Prostate gland (tissue), 2 donors: ENCODE results near the gene TRMT11. TPM values are rescaled to one million over a fixed set of nuclear protein-coding genes. Genes with fewer than 3 reads are reported as not detected.

Experiments
- DNase-seq: peaks from one replicate; pipeline ENCODE4 v3.0.0-alpha.2; 2019; ENCODE audit warnings: low spot score
- H3K27ac ChIP-seq, 2 donors: fragments of 200-600 bp; sonication (generic); 2 replicates each; pipeline ENCODE4 v1.5.1; 2017 to 2019
- H3K27me3 ChIP-seq: fragments of 200-600 bp; sonication (generic); replicated peaks from 2 replicates; pipeline ENCODE4 v1.5.1; 2019; ENCODE audit not compliant: insufficient read depth
- H3K36me3 ChIP-seq, 2 donors: fragments of 200-600 bp; sonication (generic); 1 replicate in 1 of 2; 2 replicates in 1 of 2; pipeline versions ENCODE4 v1.5.1 to v1.8.1; 2017 to 2019
- H3K4me1 ChIP-seq: fragments of 200-600 bp; sonication (generic); replicated peaks from 2 replicates; pipeline ENCODE4 v1.5.1; 2019
- H3K4me3 ChIP-seq, 2 donors: fragments of 200-600 bp; sonication (generic); 2 replicates each; pipeline ENCODE4 v1.5.1; 2017 to 2019
- H3K9me3 ChIP-seq: fragments of 200-600 bp; sonication (generic); 2 replicates; pipeline ENCODE4 v1.5.1; 2017
- CTCF ChIP-seq, 4 experiments: fragments of 200-600 bp in 2 of 4; fragments of 450-650 bp in 2 of 4; sonication (generic) in 2 of 4; IDR thresholded peaks; 1 replicate in 3 of 4; 2 replicates in 1 of 4; pipeline ENCODE4 v1.5.1; 2016 to 2019; ENCODE audit warnings: antibody characterized with exemption in 4 of 4, mild to moderate bottlenecking in 2 of 4, moderate library complexity in 2 of 4
- POLR2A ChIP-seq: fragments of 450-650 bp; IDR thresholded peaks from one replicate; pipeline ENCODE4 v1.6.1; 2016; ENCODE audit warnings: antibody characterized with exemption, mild to moderate bottlenecking
- POLR2AphosphoS5 ChIP-seq: sonication (generic); formaldehyde crosslinking; IDR thresholded peaks from one replicate; pipeline ENCODE4 v1.6.1; 2017; ENCODE audit warnings: antibody characterized with exemption
- WGBS: methylation state at CpG from one replicate; pipeline ENCODE4 v1.1.5; 2018; 5-methylcytosine and 5-hydroxymethylcytosine counted together
- intact Hi-C: fragments of 100-400 bp; cut with DNase I; formaldehyde crosslinking; loops from one replicate; pipeline ENCODE4 v1.14.2; 2022
- total RNA-seq, 2 donors: library from RNA; depleted of rRNA; stranded (reverse); fragments of >200 nt; gene quantifications; one replicate each; pipeline ENCODE4 v1.1.0, GENCODE V29; 2016

Gene TRMT11
- total RNA-seq, 2 donors from 2014 or later: 28.3 to 35.0 TPM

DNA sequence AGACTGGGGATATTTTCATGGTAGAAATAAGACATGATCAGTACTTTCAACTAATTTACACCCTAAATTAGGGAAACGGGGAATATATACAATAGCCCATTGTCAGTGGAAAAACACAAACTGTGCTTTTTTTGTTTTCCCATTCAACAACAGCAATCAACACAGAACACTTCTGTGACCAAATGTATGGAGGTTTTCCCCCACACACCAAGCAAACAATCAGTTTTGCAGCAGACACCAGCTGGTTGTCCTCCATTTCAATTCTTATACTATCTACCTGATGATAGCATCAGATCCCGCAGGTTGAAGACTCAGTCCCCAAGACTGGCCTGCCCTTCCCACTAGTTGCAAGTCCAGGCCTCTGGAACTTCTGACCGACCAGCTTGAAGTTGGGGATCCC is 25.2 kb upstream of the TRMT11 start:
- H3K36me3 ChIP-seq: no peaks in the 10 kb centered on the region
- H3K4me1 ChIP-seq: no peaks in the 10 kb centered on the region
- no peaks in the 10 kb centered on the region for H3K9me3 ChIP-seq
- H3K27ac ChIP-seq: no peak overlapping the region
- TF ChIP-seq POLR2A (no peak), POLR2AphosphoS5 (no peak), CTCF (IDR thresholded peaks at IDR 0.05) (no peak)
- DNase-seq: no peak
- H3K4me3 ChIP-seq: no peak overlapping the region
- WGBS: 87% methylated on average over 3 of the region's 3 CpGs
- intact Hi-C loops: no loop called here
- H3K27me3 ChIP-seq: no peaks in the 10 kb centered on the region

DNA sequence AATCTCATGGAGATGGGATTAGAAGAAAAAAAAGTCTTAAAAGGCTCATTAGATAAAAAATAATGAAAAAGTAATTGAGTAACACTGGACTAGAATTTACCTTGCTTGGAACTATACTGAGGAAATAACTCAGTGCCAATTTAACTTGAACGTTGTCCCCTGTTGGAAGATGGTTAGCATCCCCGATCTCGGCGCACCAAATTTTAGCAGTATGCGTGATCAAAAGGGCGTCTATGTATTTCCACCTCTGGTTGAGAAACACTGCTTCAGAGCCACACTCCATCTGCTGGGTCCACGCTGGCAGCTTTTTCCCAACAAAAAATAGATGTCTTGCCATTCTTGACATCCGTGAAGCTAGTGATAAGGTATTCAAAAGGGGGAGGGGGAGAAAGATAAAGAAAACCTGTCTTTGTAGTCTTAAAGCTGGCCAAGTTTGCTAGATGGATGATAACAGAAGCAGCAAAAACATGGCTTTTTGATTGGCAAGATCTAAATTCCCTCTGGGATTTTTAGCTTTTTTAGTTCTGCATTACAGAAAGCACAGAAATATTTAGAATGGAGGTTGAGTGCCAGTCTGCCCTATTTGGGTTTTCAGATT is 23.3 kb upstream of the TRMT11 start:
- Histone ChIP-seq H3K4me3 (no peak overlapping the region), H3K4me1 (no peaks in the 10 kb centered on the region), H3K9me3 (no peaks in the 10 kb centered on the region), H3K27ac (no peak overlapping the region), H3K36me3 (no peaks in the 10 kb centered on the region), H3K27me3 (no peaks in the 10 kb centered on the region)
- intact Hi-C loops: no loop called here
- 84% methylated on average over 8 of the region's 8 CpGs for WGBS
- DNase-seq: no peak
- no peak for TF ChIP-seq POLR2A
- TF ChIP-seq POLR2AphosphoS5: no peak
- TF ChIP-seq CTCF (IDR thresholded peaks at IDR 0.05): no peak

DNA sequence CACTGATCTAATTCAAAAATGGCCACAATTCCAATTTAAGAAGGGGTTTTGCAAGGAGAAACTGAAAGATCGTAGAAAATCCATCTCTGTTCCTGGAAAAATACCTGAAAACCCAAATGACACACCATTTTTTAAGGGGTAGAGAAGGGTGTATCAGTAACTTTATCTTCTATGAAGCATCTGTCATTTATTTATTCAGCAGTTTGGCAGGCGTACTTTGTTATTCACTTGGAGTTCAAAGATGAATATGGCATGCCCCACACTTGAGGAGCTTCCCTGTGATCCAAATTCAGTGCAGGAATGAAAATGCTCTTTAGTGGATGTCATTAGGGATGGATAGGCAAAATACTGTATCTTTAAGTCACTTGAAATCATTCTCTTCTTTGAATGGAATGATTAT is 22.5 kb upstream of the TRMT11 start:
- Histone ChIP-seq H3K27me3 (no peaks in the 10 kb centered on the region), H3K9me3 (no peaks in the 10 kb centered on the region), H3K36me3 (no peaks in the 10 kb centered on the region), H3K4me3 (no peak overlapping the region), H3K27ac (no peak overlapping the region), H3K4me1 (no peaks in the 10 kb centered on the region)
- intact Hi-C loops: no loop called here
- no peak for TF ChIP-seq POLR2A
- TF ChIP-seq POLR2AphosphoS5: no peak
- no peak for TF ChIP-seq CTCF (IDR thresholded peaks at IDR 0.05)
- no peak for DNase-seq
- WGBS: 85% methylated on average over 2 of the region's 2 CpGs

- no peak for DNase-seq
- TF ChIP-seq CTCF (IDR thresholded peaks at IDR 0.05) (no peak), POLR2A (no peak), POLR2AphosphoS5 (no peak)
- no peak overlapping the region for H3K4me3 ChIP-seq
- H3K36me3 ChIP-seq: no peaks in the 10 kb centered on the region
- 97% methylated on average over 1 of the region's 1 CpG for WGBS
- intact Hi-C loops: no loop called here
- no peaks in the 10 kb centered on the region for H3K9me3 ChIP-seq
- no peaks in the 10 kb centered on the region for H3K27me3 ChIP-seq
- H3K27ac ChIP-seq: no peak overlapping the region
- no peaks in the 10 kb centered on the region for H3K4me1 ChIP-seq
Observed at GRCh38 chr6:125966569-125966968, 19.8 kb upstream of the TRMT11 start.

DNA sequence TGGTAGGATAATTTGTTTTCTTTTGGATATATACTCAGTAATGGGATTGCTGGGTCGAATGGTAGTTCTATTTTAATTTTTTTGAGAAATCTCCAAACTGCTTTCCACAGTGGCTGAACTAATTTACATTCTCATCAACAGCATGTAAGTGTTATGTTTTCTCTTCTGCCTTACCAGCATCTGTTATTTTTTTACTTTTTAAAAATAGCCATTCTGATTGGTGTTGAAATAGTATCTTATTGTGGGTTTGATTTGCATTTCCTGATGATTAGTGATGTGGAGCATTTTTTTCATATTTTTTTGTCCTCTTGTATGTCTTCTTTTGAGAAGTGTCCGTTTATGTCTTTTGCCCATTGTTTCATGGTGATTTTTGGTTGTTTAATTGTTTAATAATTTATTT is 17.8 kb upstream of the TRMT11 start:
- Histone ChIP-seq H3K36me3 (no peaks in the 10 kb centered on the region), H3K4me1 (no peaks in the 10 kb centered on the region), H3K9me3 (no peaks in the 10 kb centered on the region), H3K27me3 (no peaks in the 10 kb centered on the region), H3K27ac (no peak overlapping the region), H3K4me3 (no peak overlapping the region)
- DNase-seq: no peak
- WGBS: 89% methylated on average over 2 of the region's 2 CpGs
- TF ChIP-seq POLR2AphosphoS5 (no peak), CTCF (IDR thresholded peaks at IDR 0.05) (no peak), POLR2A (no peak)
- intact Hi-C loops: no loop called here
